Measurements from ENCODE around the gene NACC2.

The NACC2 gene

GRCh38 chr9:136020206-136020605 lies 74.9 kb downstream of the NACC2 start:
- H3K4me3 ChIP-seq (ENCODE audit: low read depth, low read length) = no peak overlapping the region
- TF ChIP-seq, protein P1, sequence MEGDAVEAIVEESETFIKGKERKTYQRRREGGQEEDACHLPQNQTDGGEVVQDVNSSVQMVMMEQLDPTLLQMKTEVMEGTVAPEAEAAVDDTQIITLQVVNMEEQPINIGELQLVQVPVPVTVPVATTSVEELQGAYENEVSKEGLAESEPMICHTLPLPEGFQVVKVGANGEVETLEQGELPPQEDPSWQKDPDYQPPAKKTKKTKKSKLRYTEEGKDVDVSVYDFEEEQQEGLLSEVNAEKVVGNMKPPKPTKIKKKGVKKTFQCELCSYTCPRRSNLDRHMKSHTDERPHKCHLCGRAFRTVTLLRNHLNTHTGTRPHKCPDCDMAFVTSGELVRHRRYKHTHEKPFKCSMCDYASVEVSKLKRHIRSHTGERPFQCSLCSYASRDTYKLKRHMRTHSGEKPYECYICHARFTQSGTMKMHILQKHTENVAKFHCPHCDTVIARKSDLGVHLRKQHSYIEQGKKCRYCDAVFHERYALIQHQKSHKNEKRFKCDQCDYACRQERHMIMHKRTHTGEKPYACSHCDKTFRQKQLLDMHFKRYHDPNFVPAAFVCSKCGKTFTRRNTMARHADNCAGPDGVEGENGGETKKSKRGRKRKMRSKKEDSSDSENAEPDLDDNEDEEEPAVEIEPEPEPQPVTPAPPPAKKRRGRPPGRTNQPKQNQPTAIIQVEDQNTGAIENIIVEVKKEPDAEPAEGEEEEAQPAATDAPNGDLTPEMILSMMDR (IDR thresholded peaks at IDR 0.05; ENCODE audit: control insufficient read depth, extremely low read depth, insufficient read depth) = no peak
- DNase-seq (ENCODE audit: low read depth) = no peak

DNA sequence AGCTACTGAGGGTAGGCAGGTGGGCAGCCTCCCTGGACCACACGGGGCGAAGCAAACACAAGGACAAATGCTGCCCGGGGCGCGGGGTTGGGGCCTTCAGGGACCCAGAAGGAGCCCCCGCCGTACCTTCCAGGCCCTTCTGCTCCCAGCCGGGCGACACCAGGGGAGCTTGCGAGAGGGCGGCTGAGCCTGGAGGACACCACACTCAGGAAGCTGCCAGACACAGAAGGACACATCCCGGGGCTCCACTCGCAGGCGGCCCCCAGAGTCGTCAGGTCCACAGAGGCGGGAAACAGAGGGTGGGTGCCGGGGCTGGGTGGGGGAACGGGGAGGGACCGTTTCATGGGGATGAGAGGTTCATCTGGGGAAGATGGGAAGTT lies 75.4 kb downstream of the NACC2 start:
- no peak for DNase-seq (ENCODE audit: low read depth)

DNA sequence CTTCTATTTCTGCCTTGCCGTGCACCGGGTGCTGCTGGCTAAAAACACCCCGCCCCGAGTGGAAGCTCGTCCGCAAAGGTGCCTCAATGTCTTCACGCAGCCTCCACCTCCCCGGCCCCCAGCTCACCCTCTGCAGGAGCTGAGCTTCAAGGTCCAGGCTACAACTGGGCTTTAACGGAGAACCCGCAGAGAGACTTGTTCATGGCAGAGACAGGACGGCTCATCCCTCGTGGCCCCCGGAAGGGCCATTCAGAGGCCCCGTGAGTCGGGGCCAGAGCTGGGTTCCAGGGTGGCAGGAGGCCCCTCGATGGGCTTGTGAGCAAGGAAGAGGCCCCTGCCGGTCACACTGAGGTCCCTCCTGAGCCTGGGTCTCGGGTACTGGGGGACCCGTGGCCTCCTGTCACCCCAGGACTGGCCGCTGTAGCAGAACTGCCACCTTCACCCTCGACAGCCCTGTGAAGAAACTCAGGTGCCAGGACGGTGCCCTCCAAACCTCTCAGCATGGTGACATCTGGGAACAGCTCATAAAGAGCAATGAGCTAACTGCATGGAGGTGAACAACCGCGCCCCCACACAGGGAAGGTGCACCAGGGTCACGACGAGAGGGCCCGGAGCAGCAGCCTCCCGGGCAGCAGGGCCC lies 75.9 kb downstream of the NACC2 start:
- no peak for DNase-seq (ENCODE audit: low read depth)
- H3K4me3 ChIP-seq (ENCODE audit: low read depth, low read length) = no peak overlapping the region
- TF ChIP-seq, protein P1 (IDR thresholded peaks at IDR 0.05; ENCODE audit: control insufficient read depth, extremely low read depth, insufficient read depth) = no peak

More for the DNA sequence above, 75.4 kb downstream of the NACC2 start:
- TF ChIP-seq, protein P1 (IDR thresholded peaks at IDR 0.05; ENCODE audit: control insufficient read depth, extremely low read depth, insufficient read depth) = no peak
- H3K4me3 ChIP-seq (ENCODE audit: low read depth, low read length) = no peak overlapping the region

DNA sequence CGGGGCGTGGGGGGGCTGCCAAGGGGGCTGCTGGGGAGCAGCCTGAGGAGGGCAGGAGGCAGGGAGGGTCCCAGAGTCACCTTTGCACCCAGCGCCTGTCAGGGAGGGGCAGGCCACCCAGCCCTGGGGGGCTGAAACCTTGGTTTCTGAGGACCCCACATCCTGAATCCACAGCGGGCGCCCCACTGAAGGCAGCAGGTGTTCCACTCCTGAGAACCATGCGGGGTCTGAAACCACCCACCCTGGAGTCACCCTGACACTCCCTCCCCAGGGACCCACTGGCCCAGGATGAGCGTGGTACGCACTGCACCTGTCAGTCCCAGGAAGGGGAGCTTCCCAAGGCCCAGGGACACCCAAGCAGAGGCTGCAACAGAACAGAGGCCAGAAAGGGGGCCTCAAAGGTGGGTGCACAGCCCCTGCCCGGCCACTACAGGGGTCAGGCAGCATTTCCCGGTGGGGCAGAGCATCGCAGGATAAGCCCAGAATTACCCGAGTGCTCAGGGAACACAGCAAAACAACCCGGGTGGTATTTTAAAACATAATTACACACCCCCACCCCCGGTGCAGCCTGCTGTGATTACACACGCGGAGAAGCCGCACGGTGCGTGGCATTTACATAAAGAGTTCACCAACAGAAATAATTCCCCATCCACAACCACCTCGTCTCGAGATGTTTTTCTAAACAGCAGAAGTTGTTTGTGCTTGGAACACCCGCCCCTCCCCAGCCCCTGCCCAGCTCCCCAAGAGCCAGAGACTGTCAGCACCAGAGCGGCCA lies 76.6 kb downstream of the NACC2 start:
- TF ChIP-seq, protein P1 (IDR thresholded peaks at IDR 0.05; ENCODE audit: control insufficient read depth, extremely low read depth, insufficient read depth) = no peak
- no peak overlapping the region for H3K4me3 ChIP-seq (ENCODE audit: low read depth, low read length)
- no peak for DNase-seq (ENCODE audit: low read depth)

GRCh38 chr9:136017289-136018190 lies 77.5 kb downstream of the NACC2 start:
- H3K4me3 ChIP-seq (ENCODE audit: low read depth, low read length) = no peak overlapping the region
- DNase-seq (ENCODE audit: low read depth) = no peak
- TF ChIP-seq, protein P1 (IDR thresholded peaks at IDR 0.05; ENCODE audit: control insufficient read depth, extremely low read depth, insufficient read depth) = no peak

GRCh38 chr9:136016572-136017288 lies 78.4 kb downstream of the NACC2 start:
- H3K4me3 ChIP-seq (ENCODE audit: low read depth, low read length) = no peak overlapping the region
- DNase-seq (ENCODE audit: low read depth) = no peak
- TF ChIP-seq, protein P1 (IDR thresholded peaks at IDR 0.05; ENCODE audit: control insufficient read depth, extremely low read depth, insufficient read depth) = no peak

All from LNCaP clone FGC (cell line).